Dendritic cell treated with granulocyte-macrophage colony-stimulating factor and Interleukin-4, amounts not matched to agents 40 ng/mL and 50 ng/mL, for 4 days (primary cell): ENCODE data around the gene RBM17.

Experiments
- H3K27ac Mint-ChIP-seq: one replicate; pipeline ENCODE4 v1.8.0; 2022; ENCODE audit warnings: mild to moderate bottlenecking, mixed read lengths
- H3K27me3 Mint-ChIP-seq: one replicate; pipeline ENCODE4 v1.8.0; 2022; ENCODE audit warnings: mild to moderate bottlenecking, mixed read lengths
- H3K36me3 Mint-ChIP-seq: one replicate; pipeline ENCODE4 v1.8.0; 2022; ENCODE audit warnings: low read depth, mixed read lengths
- H3K4me1 Mint-ChIP-seq: one replicate; pipeline ENCODE4 v1.8.0; 2022; ENCODE audit warnings: low read depth, mixed read lengths
- H3K4me3 Mint-ChIP-seq: one replicate; pipeline ENCODE4 v1.8.0; 2022; ENCODE audit warnings: mild to moderate bottlenecking, moderate library complexity, mixed read lengths
- H3K9me3 Mint-ChIP-seq: one replicate; pipeline ENCODE4 v1.8.0; 2022; ENCODE audit warnings: mixed read lengths
- intact Hi-C: fragments of 100-400 bp; cut with micrococcal nuclease; formaldehyde crosslinking; loops from one replicate; pipeline ENCODE4 v1.15.0; 2022

The RBM17 gene

GRCh38 chr10:6050801-6051445, 37.9 kb upstream of the RBM17 start:
- peaks cover 41% of the 10 kb centered on the region for H3K4me1 Mint-ChIP-seq
- H3K9me3 Mint-ChIP-seq = no peaks in the 10 kb centered on the region
- no peaks in the 10 kb centered on the region for H3K36me3 Mint-ChIP-seq
- peak overlapping the region; percentile 79 for H3K27ac Mint-ChIP-seq
- H3K4me3 Mint-ChIP-seq = peak overlapping the region; percentile 63
- intact Hi-C loops = no loop called here
- H3K27me3 Mint-ChIP-seq = peaks cover 26% of the 10 kb centered on the region

- no peaks in the 10 kb centered on the region for H3K9me3 Mint-ChIP-seq
- no peak overlapping the region for H3K27ac Mint-ChIP-seq
- H3K4me1 Mint-ChIP-seq = peaks cover 39% of the 10 kb centered on the region
- H3K27me3 Mint-ChIP-seq = peaks cover 22% of the 10 kb centered on the region
- intact Hi-C loops = no loop called here
- H3K4me3 Mint-ChIP-seq = no peak overlapping the region
- no peaks in the 10 kb centered on the region for H3K36me3 Mint-ChIP-seq
These were observed 36.3 kb upstream of the RBM17 start for GRCh38 chr10:6052247-6053221.

GRCh38 chr10:6053303-6053702, 35.5 kb upstream of the RBM17 start:
- H3K27ac Mint-ChIP-seq = no peak overlapping the region
- intact Hi-C loops = no loop called here
- no peaks in the 10 kb centered on the region for H3K36me3 Mint-ChIP-seq
- H3K4me3 Mint-ChIP-seq = no peak overlapping the region
- H3K9me3 Mint-ChIP-seq = no peaks in the 10 kb centered on the region
- H3K4me1 Mint-ChIP-seq = peaks cover 39% of the 10 kb centered on the region
- H3K27me3 Mint-ChIP-seq = peaks cover 24% of the 10 kb centered on the region

- H3K27me3 Mint-ChIP-seq = peaks cover 24% of the 10 kb centered on the region
- H3K9me3 Mint-ChIP-seq = no peaks in the 10 kb centered on the region
- intact Hi-C loops = no loop called here
- no peak overlapping the region for H3K4me3 Mint-ChIP-seq
- H3K4me1 Mint-ChIP-seq = peaks cover 39% of the 10 kb centered on the region
- no peaks in the 10 kb centered on the region for H3K36me3 Mint-ChIP-seq
- no peak overlapping the region for H3K27ac Mint-ChIP-seq
These were observed 34.8 kb upstream of the RBM17 start for GRCh38 chr10:6053816-6054631.

- Mint-ChIP-seq H3K27ac (no peak overlapping the region), H3K4me1 (peaks cover 39% of the 10 kb centered on the region), H3K4me3 (no peak overlapping the region), H3K36me3 (no peaks in the 10 kb centered on the region), H3K9me3 (no peaks in the 10 kb centered on the region), H3K27me3 (peaks cover 19% of the 10 kb centered on the region)
- intact Hi-C loops = no loop called here
These were observed 34.0 kb upstream of the RBM17 start for GRCh38 chr10:6054884-6055283.

- Mint-ChIP-seq H3K27ac (no peak overlapping the region), H3K36me3 (no peaks in the 10 kb centered on the region), H3K4me3 (no peak overlapping the region), H3K9me3 (no peaks in the 10 kb centered on the region), H3K4me1 (peaks cover 33% of the 10 kb centered on the region), H3K27me3 (peaks cover 9% of the 10 kb centered on the region)
- intact Hi-C loops = no loop called here
These were observed 32.9 kb upstream of the RBM17 start for GRCh38 chr10:6055929-6056328.

- Mint-ChIP-seq H3K36me3 (no peaks in the 10 kb centered on the region), H3K4me1 (peaks cover 29% of the 10 kb centered on the region), H3K27me3 (peaks cover 7% of the 10 kb centered on the region), H3K4me3 (no peak overlapping the region), H3K27ac (no peak overlapping the region), H3K9me3 (no peaks in the 10 kb centered on the region)
- intact Hi-C loops = no loop called here
These were observed 32.3 kb upstream of the RBM17 start for GRCh38 chr10:6056411-6057135.

GRCh38 chr10:6058682-6059475, 30.0 kb upstream of the RBM17 start:
- Mint-ChIP-seq H3K4me1 (peaks cover 18% of the 10 kb centered on the region), H3K4me3 (no peak overlapping the region), H3K36me3 (no peaks in the 10 kb centered on the region), H3K9me3 (no peaks in the 10 kb centered on the region), H3K27ac (no peak overlapping the region), H3K27me3 (peaks cover 2% of the 10 kb centered on the region)
- intact Hi-C loops = no loop called here

GRCh38 chr10:6059506-6059905, 29.3 kb upstream of the RBM17 start:
- no peaks in the 10 kb centered on the region for H3K9me3 Mint-ChIP-seq
- H3K4me1 Mint-ChIP-seq = peaks cover 12% of the 10 kb centered on the region
- no peak overlapping the region for H3K27ac Mint-ChIP-seq
- intact Hi-C loops = no loop called here
- no peaks in the 10 kb centered on the region for H3K36me3 Mint-ChIP-seq
- H3K27me3 Mint-ChIP-seq = peaks cover 2% of the 10 kb centered on the region
- no peak overlapping the region for H3K4me3 Mint-ChIP-seq

- peak overlapping the region; percentile 48 for H3K27ac Mint-ChIP-seq
- peaks cover 24% of the 10 kb centered on the region for H3K4me1 Mint-ChIP-seq
These were observed 27.8 kb upstream of the RBM17 start for GRCh38 chr10:6061056-6061455.

GRCh38 chr10:6062101-6062771, 26.6 kb upstream of the RBM17 start, which contains the start of gene IL2RA:
IL2RA (minus strand) TSS chr10:6062367; CDS start chr10:6062151, 216 bp downstream.
- no peaks in the 10 kb centered on the region for H3K9me3 Mint-ChIP-seq

More at GRCh38 chr10:6061056-6061455, 27.8 kb upstream of the RBM17 start:
- Mint-ChIP-seq H3K9me3 (no peaks in the 10 kb centered on the region), H3K4me3 (no peak overlapping the region), H3K27me3 (peaks cover 2% of the 10 kb centered on the region), H3K36me3 (no peaks in the 10 kb centered on the region)
- intact Hi-C loops = no loop called here

GRCh38 chr10:6064119-6064518, 24.7 kb upstream of the RBM17 start:
- intact Hi-C loops = no loop called here
- Mint-ChIP-seq H3K27me3 (peaks cover 3% of the 10 kb centered on the region), H3K4me3 (no peak overlapping the region), H3K4me1 (peaks cover 55% of the 10 kb centered on the region), H3K36me3 (no peaks in the 10 kb centered on the region), H3K27ac (no peak overlapping the region), H3K9me3 (no peaks in the 10 kb centered on the region)

More at GRCh38 chr10:6062101-6062771, 26.6 kb upstream of the RBM17 start, which contains the start of gene IL2RA:
- H3K4me1 Mint-ChIP-seq = peaks cover 36% of the 10 kb centered on the region
- H3K27me3 Mint-ChIP-seq = peaks cover 5% of the 10 kb centered on the region
- intact Hi-C loops = no loop called here
- H3K4me3 Mint-ChIP-seq = no peak within 1 kb of the TSS
- H3K36me3 Mint-ChIP-seq = no peaks in the 10 kb centered on the region
- H3K27ac Mint-ChIP-seq = peak within 1 kb of the TSS; percentile 48
